Panc1 (cell line): ENCODE measurements around the gene GTPBP10.

ENCODE experiments used
- CTCF ChIP-seq: fragments of 450-650 bp; IDR thresholded peaks from 2 replicates; pipeline ENCODE4 v1.5.1; 2017; ENCODE audit warnings: mild to moderate bottlenecking
- POLR2AphosphoS5 ChIP-seq: IDR thresholded peaks from 2 replicates; pipeline ENCODE4 v1.6.1; 2012; ENCODE audit warnings: mild to moderate bottlenecking, low read depth, low read length, moderate library complexity

- peak; percentile 68 for TF ChIP-seq CTCF
- TF ChIP-seq POLR2AphosphoS5 = no peak
These were observed 66.1 kb downstream of the GTPBP10 start for GRCh38 chr7:90412458-90413184.
